NCI-H1092 (cell line): ENCODE results near the gene PPTC7.
"Not testable (repeated sequence)": the region's sequence is repeated elsewhere in the genome, so short reads cannot be mapped to it uniquely, and the experiment has no call there.

ENCODE experiments used
- DNase-seq: peaks from one replicate; lab custom pipeline; 2025; lab: John Stamatoyannopoulos, UW

Gene PPTC7

GRCh38 chr12:110585231-110585799, 2.2 kb upstream of the PPTC7 start:
- no peak for DNase-seq

GRCh38 chr12:110582276-110583136, 612 bp downstream of the PPTC7 start:
- no peak for DNase-seq

GRCh38 chr12:110581931-110582275, 1.2 kb downstream of the PPTC7 start:
- no peak for DNase-seq

- DNase-seq = no peak
These were observed 3.4 kb downstream of the PPTC7 start for GRCh38 chr12:110579535-110580253.

- no peak for DNase-seq
These were observed 4.2 kb downstream of the PPTC7 start for GRCh38 chr12:110578694-110579534.

GRCh38 chr12:110577864-110578693, 5.0 kb downstream of the PPTC7 start:
- DNase-seq = no peak

- no peak for DNase-seq
These were observed 6.6 kb downstream of the PPTC7 start for GRCh38 chr12:110576504-110576903.

- DNase-seq = no peak
These were observed 7.8 kb downstream of the PPTC7 start for GRCh38 chr12:110575326-110575725.

GRCh38 chr12:110574717-110575230, 8.3 kb downstream of the PPTC7 start:
- DNase-seq = not testable (repeated sequence)

GRCh38 chr12:110574044-110574443, 9.1 kb downstream of the PPTC7 start:
- no peak for DNase-seq

- not testable (repeated sequence) for DNase-seq
These were observed 12.3 kb downstream of the PPTC7 start for GRCh38 chr12:110570798-110571197.

GRCh38 chr12:110569838-110570237, 13.3 kb downstream of the PPTC7 start:
- DNase-seq = not testable (repeated sequence)

- DNase-seq = no peak
These were observed 14.4 kb downstream of the PPTC7 start for GRCh38 chr12:110568752-110569151.

GRCh38 chr12:110566993-110567392, 16.1 kb downstream of the PPTC7 start:
- DNase-seq = no peak

- DNase-seq = no peak
These were observed 16.9 kb downstream of the PPTC7 start for GRCh38 chr12:110565894-110566871.

GRCh38 chr12:110564471-110564991, 18.6 kb downstream of the PPTC7 start:
- no peak for DNase-seq

GRCh38 chr12:110563702-110564470, 19.2 kb downstream of the PPTC7 start:
- no peak for DNase-seq

GRCh38 chr12:110562386-110562785, 20.7 kb downstream of the PPTC7 start:
- not testable (repeated sequence) for DNase-seq
